ENCODE results near the gene CRK.
"Not testable (repeated sequence)": the region's sequence is repeated elsewhere in the genome, so short reads cannot be mapped to it uniquely, and the experiment has no call there.

The CRK gene

DNA sequence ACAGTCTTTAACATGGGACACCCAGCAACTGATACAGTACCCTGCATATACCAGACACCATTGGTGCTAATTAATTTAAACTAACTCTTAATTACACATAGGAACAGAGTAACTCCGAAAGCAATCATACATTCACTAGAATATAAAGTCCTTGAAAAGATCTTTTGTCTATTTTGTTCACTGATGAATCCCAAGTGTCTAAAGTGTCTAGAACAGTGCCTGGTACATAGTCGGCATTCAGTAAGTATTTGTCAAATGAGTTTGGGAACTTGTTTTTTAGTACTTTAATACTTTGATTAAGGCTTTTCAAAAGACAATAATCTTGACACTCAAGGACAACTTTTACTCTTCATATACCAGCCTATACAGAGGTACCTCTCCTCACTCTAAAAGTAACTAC, 69.8 kb downstream of the CRK start:
- DNase-seq (ENCODE audit: extremely low read depth, low read depth) = no peak
- TF ChIP-seq, protein P1, sequence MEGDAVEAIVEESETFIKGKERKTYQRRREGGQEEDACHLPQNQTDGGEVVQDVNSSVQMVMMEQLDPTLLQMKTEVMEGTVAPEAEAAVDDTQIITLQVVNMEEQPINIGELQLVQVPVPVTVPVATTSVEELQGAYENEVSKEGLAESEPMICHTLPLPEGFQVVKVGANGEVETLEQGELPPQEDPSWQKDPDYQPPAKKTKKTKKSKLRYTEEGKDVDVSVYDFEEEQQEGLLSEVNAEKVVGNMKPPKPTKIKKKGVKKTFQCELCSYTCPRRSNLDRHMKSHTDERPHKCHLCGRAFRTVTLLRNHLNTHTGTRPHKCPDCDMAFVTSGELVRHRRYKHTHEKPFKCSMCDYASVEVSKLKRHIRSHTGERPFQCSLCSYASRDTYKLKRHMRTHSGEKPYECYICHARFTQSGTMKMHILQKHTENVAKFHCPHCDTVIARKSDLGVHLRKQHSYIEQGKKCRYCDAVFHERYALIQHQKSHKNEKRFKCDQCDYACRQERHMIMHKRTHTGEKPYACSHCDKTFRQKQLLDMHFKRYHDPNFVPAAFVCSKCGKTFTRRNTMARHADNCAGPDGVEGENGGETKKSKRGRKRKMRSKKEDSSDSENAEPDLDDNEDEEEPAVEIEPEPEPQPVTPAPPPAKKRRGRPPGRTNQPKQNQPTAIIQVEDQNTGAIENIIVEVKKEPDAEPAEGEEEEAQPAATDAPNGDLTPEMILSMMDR (IDR thresholded peaks at IDR 0.05; ENCODE audit: low read depth, low read length) = no peak

GRCh38 chr17:1385861-1386260, 70.2 kb downstream of the CRK start:
- DNase-seq (ENCODE audit: extremely low read depth, low read depth) = no peak

DNA sequence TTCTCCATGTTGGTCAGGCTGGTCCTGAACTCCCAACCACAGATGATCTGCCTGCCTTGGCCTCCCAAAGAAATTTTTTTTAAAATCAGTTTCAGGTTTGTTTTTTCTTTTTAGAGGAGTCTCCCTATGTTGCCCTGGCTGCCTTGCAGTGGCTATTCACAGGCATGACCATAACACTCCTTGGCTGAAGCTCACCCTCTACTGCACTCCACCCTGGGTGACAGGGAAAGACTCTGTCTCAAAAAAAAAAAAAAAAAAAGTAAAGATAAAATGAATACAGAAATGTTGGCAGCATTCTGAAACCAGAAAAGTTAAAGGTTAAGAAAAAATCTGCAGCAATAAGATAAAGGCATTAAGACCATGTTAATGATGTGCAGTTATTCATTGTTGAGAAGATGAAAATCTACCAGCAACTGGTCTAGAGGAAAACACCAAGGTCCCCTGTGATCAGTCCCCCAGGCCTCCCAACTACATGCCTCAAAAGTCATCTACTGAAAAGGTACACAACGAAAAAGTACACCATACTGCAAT, 71.1 kb downstream of the CRK start:
- TF ChIP-seq, protein P1 (IDR thresholded peaks at IDR 0.05; ENCODE audit: low read depth, low read length) = no peak
- no peak for DNase-seq (ENCODE audit: extremely low read depth, low read depth)

More at GRCh38 chr17:1385861-1386260, 70.2 kb downstream of the CRK start:
- TF ChIP-seq, protein P1 (IDR thresholded peaks at IDR 0.05; ENCODE audit: low read depth, low read length) = no peak

DNA sequence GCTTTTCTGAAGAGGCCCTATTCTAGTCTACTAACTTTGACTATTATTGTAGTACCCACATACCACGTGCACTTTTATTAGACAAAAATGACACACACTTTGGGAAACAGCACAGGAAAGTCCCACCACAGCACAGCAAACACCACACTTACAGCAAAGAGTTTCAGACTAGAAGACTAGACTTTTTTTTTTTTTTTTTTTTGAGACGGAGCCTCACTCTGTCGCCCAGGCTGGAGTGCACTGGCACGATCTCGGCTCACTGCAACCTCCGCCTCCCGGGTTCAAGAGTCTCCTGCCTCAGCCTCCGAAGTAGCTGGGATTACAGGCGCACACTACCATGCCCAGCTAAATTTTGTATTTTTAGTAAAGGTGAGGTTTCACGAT, 76.1 kb downstream of the CRK start:
- TF ChIP-seq, protein P1 (IDR thresholded peaks at IDR 0.05; ENCODE audit: low read depth, low read length) = no peak
- no peak for DNase-seq (ENCODE audit: extremely low read depth, low read depth)

DNA sequence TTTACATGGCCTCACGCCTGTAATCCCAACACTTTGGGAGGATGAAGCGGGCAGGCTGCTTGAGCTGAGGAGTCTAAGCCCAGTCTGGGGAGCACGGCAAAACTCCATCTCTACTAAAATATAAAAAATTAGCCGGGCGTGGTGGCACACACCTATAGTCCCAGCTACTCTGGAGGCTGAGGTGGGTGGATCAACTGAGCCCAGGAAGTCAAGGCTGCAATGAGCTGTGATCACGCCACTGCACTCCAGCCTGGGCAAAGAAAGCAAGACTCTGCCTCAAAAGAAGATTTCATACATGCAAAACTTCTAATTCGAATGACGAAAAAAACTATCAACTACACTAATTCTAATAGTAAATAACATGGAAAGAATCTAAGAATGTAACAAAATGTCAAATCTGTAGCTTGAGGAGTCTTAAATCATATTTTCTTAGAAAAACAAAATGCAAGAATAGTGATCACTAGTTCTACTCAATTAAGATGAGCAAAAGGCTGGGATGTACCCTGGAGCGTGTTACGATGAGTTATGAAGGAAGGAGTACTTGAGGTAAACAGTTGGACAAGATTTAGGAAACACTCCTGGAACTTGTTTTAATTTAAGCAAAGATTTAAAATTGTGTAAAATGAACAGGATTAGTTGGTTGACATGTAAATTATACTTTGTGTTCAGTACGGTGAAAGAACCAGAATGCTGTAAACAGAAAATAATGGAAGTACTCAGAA, 76.7 kb downstream of the CRK start:
- no peak for DNase-seq (ENCODE audit: extremely low read depth, low read depth)

GRCh38 chr17:1378476-1378860, 77.6 kb downstream of the CRK start:
- DNase-seq (ENCODE audit: extremely low read depth, low read depth) = not testable (repeated sequence)

More for the DNA sequence above, 76.7 kb downstream of the CRK start:
- TF ChIP-seq, protein P1 (IDR thresholded peaks at IDR 0.05; ENCODE audit: low read depth, low read length) = no peak

DNA sequence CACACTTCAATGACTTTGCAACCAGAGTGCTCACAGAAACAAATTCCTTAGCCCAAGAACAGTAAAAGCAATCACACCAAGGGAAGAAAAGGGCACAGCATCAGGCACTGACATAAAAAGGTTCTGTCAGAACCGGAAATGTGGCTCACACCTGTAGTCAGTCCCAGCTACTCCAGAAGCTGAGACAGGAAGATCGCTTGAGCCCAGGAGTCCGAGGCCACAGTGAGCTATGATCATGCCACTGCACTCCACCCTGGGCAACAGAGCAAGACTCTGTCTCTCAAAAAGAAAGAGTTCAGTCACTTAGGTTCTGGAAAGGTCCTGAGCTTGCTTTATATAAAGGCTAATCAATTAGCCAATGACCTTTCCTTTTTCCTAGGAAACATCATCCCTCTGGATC, 78.7 kb downstream of the CRK start:
- DNase-seq (ENCODE audit: extremely low read depth, low read depth) = no peak
- TF ChIP-seq, protein P1 (IDR thresholded peaks at IDR 0.05; ENCODE audit: low read depth, low read length) = no peak

DNA sequence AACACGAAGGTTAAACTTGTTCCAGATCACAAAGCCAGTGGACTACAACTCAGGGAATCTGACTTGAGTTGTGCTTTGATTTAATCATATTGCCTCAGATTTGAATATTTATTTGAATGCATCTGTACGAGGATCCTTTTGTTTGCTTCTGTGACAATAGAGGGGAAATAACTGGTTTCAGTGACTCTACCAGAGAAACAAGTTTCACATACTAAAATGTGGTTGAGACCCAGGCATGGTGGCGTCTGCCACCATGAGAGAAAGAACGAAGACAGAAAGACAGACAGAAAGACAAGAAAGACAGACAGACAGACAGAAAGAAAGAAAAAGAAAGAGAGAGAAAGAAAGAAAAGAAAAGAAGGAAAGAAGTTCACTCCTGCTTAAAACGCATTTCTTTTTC, 80.0 kb downstream of the CRK start:
- no peak for DNase-seq (ENCODE audit: extremely low read depth, low read depth)
- TF ChIP-seq, protein P1 (IDR thresholded peaks at IDR 0.05; ENCODE audit: low read depth, low read length) = no peak

Measured in AG09319 (cell line).